BLaER1 treated with 17β-estradiol and CSF1 and Interleukin-3, amounts not matched to agents 10 nM and 100 nM (cell line): Measurements from ENCODE around the gene PDZD4.

Experiments
- H3K27ac ChIP-seq, 11 experiments: shearing (Covaris generic); formaldehyde crosslinking; 2 replicates each; pipeline ENCODE4 v1.8.1; 2022
- H3K27me3 ChIP-seq, 11 experiments: shearing (Covaris generic); formaldehyde crosslinking; 2 replicates each; pipeline ENCODE4 v1.8.1; 2022
- H3K36me3 ChIP-seq, 11 experiments: shearing (Covaris generic); formaldehyde crosslinking; 2 replicates each; pipeline ENCODE4 v1.8.1; 2022
- H3K4me1 ChIP-seq, 10 experiments: shearing (Covaris generic); formaldehyde crosslinking; 2 replicates each; pipeline ENCODE4 v1.8.1; 2022
- H3K4me2 ChIP-seq, 11 experiments: shearing (Covaris generic); formaldehyde crosslinking; 2 replicates each; pipeline ENCODE4 v1.8.1; 2022
- H3K4me3 ChIP-seq, 10 experiments: shearing (Covaris generic); formaldehyde crosslinking; 2 replicates each; pipeline ENCODE4 v1.8.1; 2022
- H3K9ac ChIP-seq, 11 experiments: shearing (Covaris generic); formaldehyde crosslinking; 2 replicates each; pipeline ENCODE4 v1.8.1; 2022
- H3K9me3 ChIP-seq, 11 experiments: shearing (Covaris generic); formaldehyde crosslinking; replicated peaks in 1 of 11; 2 replicates each; pipeline ENCODE4 v1.8.1; 2022
- H4K20me1 ChIP-seq, 11 experiments: shearing (Covaris generic); formaldehyde crosslinking; 2 replicates each; pipeline ENCODE4 v1.8.1; 2022
- Cebpa-rat ChIP-seq, 11 experiments: shearing (Covaris generic); IDR thresholded peaks; 2 replicates each; pipeline ENCODE4 v1.8.1; 2022

Gene PDZD4

GRCh38 chrX:153806999-153807575, 23.3 kb downstream of the PDZD4 start:
- Histone ChIP-seq H3K27me3 (peaks cover 23 to 60% (median 47%) of the 10 kb centered on the region in 11 experiments), H3K4me1 (peaks cover 0 to 3% (median 0%) of the 10 kb centered on the region in 10 experiments; a peak in 2 of 20 replicates), H3K27ac (no peak overlapping the region), H3K9ac (no peak overlapping the region), H4K20me1 (peaks cover 0 to 7% (median 0%) of the 10 kb centered on the region in 11 experiments; a peak in 3 of 22 replicates), H3K36me3 (no peaks in the 10 kb centered on the region), H3K4me2 (no peak overlapping the region), H3K9me3 (peaks cover 0 to 69% (median 54%) of the 10 kb centered on the region in 11 experiments; a peak in 17 of 22 replicates), H3K4me3 (no peak overlapping the region)
- no peak for TF ChIP-seq Cebpa-rat (IDR thresholded peaks at IDR 0.05)

- H3K4me3 ChIP-seq, result no peak overlapping the region
- no peak overlapping the region for H3K9ac ChIP-seq
- peaks cover 0 to 16% (median 0%) of the 10 kb centered on the region in 11 experiments; a peak in 6 of 22 replicates for H4K20me1 ChIP-seq
- H3K27me3 ChIP-seq, result peaks cover 9 to 48% (median 32%) of the 10 kb centered on the region in 11 experiments; a peak in 19 of 22 replicates
- no peak for TF ChIP-seq Cebpa-rat (IDR thresholded peaks at IDR 0.05)
- no peak overlapping the region for H3K27ac ChIP-seq
- H3K9me3 ChIP-seq, result peaks cover 0 to 83% (median 62%) of the 10 kb centered on the region in 11 experiments; a peak in 17 of 22 replicates
- no peaks in the 10 kb centered on the region for H3K36me3 ChIP-seq
- peaks cover 0 to 4% (median 0%) of the 10 kb centered on the region in 10 experiments; a peak in 2 of 20 replicates for H3K4me1 ChIP-seq
- H3K4me2 ChIP-seq, result no peak overlapping the region
These were observed 24.9 kb downstream of the PDZD4 start for GRCh38 chrX:153805436-153805835.

- no peak overlapping the region for H3K4me2 ChIP-seq
- H3K27me3 ChIP-seq, result peaks cover 1 to 45% (median 24%) of the 10 kb centered on the region in 11 experiments; a peak in 16 of 22 replicates
- H4K20me1 ChIP-seq, result peaks cover 0 to 18% (median 0%) of the 10 kb centered on the region in 11 experiments; a peak in 7 of 22 replicates
- no peak overlapping the region for H3K9ac ChIP-seq
- no peaks in the 10 kb centered on the region for H3K36me3 ChIP-seq
- TF ChIP-seq Cebpa-rat (IDR thresholded peaks at IDR 0.05), result no peak
- H3K4me1 ChIP-seq, result peaks cover 0 to 4% (median 0%) of the 10 kb centered on the region in 10 experiments; a peak in 2 of 20 replicates
- no peak overlapping the region for H3K4me3 ChIP-seq
- H3K27ac ChIP-seq, result no peak overlapping the region
- peaks cover 0 to 83% (median 57%) of the 10 kb centered on the region in 11 experiments; a peak in 17 of 22 replicates for H3K9me3 ChIP-seq
These were observed 25.7 kb downstream of the PDZD4 start for GRCh38 chrX:153804621-153805020.

GRCh38 chrX:153804100-153804595, 26.2 kb downstream of the PDZD4 start:
- Histone ChIP-seq H3K9ac (no peak overlapping the region), H3K27ac (no peak overlapping the region), H3K4me2 (no peak overlapping the region), H4K20me1 (peaks cover 0 to 23% (median 2%) of the 10 kb centered on the region in 11 experiments; a peak in 10 of 22 replicates), H3K36me3 (peaks cover 0 to 4% (median 2%) of the 10 kb centered on the region in 11 experiments; a peak in 12 of 22 replicates), H3K4me1 (peaks cover 0 to 4% (median 0%) of the 10 kb centered on the region in 10 experiments; a peak in 2 of 20 replicates), H3K4me3 (no peak overlapping the region), H3K27me3 (peaks cover 0 to 44% (median 21%) of the 10 kb centered on the region in 11 experiments; a peak in 14 of 22 replicates), H3K9me3 (peaks cover 0 to 87% (median 57%) of the 10 kb centered on the region in 11 experiments; a peak in 17 of 22 replicates)
- no peak for TF ChIP-seq Cebpa-rat (IDR thresholded peaks at IDR 0.05)

GRCh38 chrX:153803211-153804099, 26.9 kb downstream of the PDZD4 start:
- Histone ChIP-seq H3K27me3 (peaks cover 0 to 42% (median 14%) of the 10 kb centered on the region in 11 experiments; a peak in 13 of 22 replicates), H3K9me3 (peaks cover 0 to 89% (median 53%) of the 10 kb centered on the region in 11 experiments; a peak in 18 of 22 replicates), H3K4me2 (no peak overlapping the region), H3K4me3 (no peak overlapping the region), H4K20me1 (peaks cover 0 to 30% (median 8%) of the 10 kb centered on the region in 11 experiments; a peak in 10 of 22 replicates), H3K27ac (no peak overlapping the region), H3K9ac (no peak overlapping the region), H3K4me1 (peaks cover 0 to 4% (median 0%) of the 10 kb centered on the region in 10 experiments; a peak in 2 of 20 replicates), H3K36me3 (peaks cover 4 to 10% (median 9%) of the 10 kb centered on the region in 11 experiments; a peak in 20 of 22 replicates)
- no peak for TF ChIP-seq Cebpa-rat (IDR thresholded peaks at IDR 0.05)

- H3K27ac ChIP-seq, result no peak overlapping the region
- peaks cover 10 to 18% (median 16%) of the 10 kb centered on the region in 11 experiments; a peak in 21 of 22 replicates for H3K36me3 ChIP-seq
- H3K4me3 ChIP-seq, result no peak overlapping the region
- peaks cover 0 to 38% (median 14%) of the 10 kb centered on the region in 11 experiments; a peak in 12 of 22 replicates for H3K27me3 ChIP-seq
- H3K9ac ChIP-seq, result no peak overlapping the region
- peaks cover 0 to 4% (median 0%) of the 10 kb centered on the region in 10 experiments; a peak in 3 of 20 replicates for H3K4me1 ChIP-seq
- H3K4me2 ChIP-seq, result no peak overlapping the region
- no peak for TF ChIP-seq Cebpa-rat (IDR thresholded peaks at IDR 0.05)
- peaks cover under 1 to 91% (median 53%) of the 10 kb centered on the region in 11 experiments; a peak in 19 of 22 replicates for H3K9me3 ChIP-seq
- H4K20me1 ChIP-seq, result peaks cover 0 to 36% (median 14%) of the 10 kb centered on the region in 11 experiments; a peak in 14 of 22 replicates
These were observed 27.8 kb downstream of the PDZD4 start for GRCh38 chrX:153802513-153803045.

GRCh38 chrX:153801669-153802068, 28.7 kb downstream of the PDZD4 start:
- Histone ChIP-seq H3K9ac (no peak overlapping the region), H3K4me3 (no peak overlapping the region), H3K4me1 (peaks cover 2 to 9% (median 8%) of the 10 kb centered on the region in 10 experiments; a peak in 17 of 20 replicates), H3K9me3 (peaks cover 8 to 94% (median 56%) of the 10 kb centered on the region in 11 experiments; a peak in 20 of 22 replicates), H3K4me2 (no peak overlapping the region), H3K27ac (no peak overlapping the region), H3K36me3 (peaks cover 19 to 27% (median 25%) of the 10 kb centered on the region in 11 experiments; a peak in 21 of 22 replicates), H3K27me3 (peaks cover 0 to 45% (median 12%) of the 10 kb centered on the region in 11 experiments; a peak in 12 of 22 replicates), H4K20me1 (peaks cover 0 to 45% (median 23%) of the 10 kb centered on the region in 11 experiments; a peak in 17 of 22 replicates)
- no peak for TF ChIP-seq Cebpa-rat (IDR thresholded peaks at IDR 0.05)

- Histone ChIP-seq H3K27me3 (peaks cover 0 to 39% (median 12%) of the 10 kb centered on the region in 11 experiments; a peak in 10 of 22 replicates), H3K9me3 (peaks cover 8 to 94% (median 58%) of the 10 kb centered on the region in 11 experiments; a peak in 20 of 22 replicates), H3K4me1 (peaks cover 11 to 18% (median 17%) of the 10 kb centered on the region in 10 experiments; a peak in 19 of 20 replicates), H3K36me3 (peaks cover 19 to 36% (median 32%) of the 10 kb centered on the region in 11 experiments; a peak in 21 of 22 replicates), H3K4me2 (no peak overlapping the region), H3K9ac (no peak overlapping the region), H3K4me3 (no peak overlapping the region), H4K20me1 (peaks cover 0 to 54% (median 31%) of the 10 kb centered on the region in 11 experiments; a peak in 17 of 22 replicates), H3K27ac (no peak overlapping the region)
- no peak for TF ChIP-seq Cebpa-rat (IDR thresholded peaks at IDR 0.05)
These were observed 29.6 kb downstream of the PDZD4 start for GRCh38 chrX:153800746-153801145.
